HG03108 (cell line): ENCODE measurements around the gene WDR47.

ENCODE experiments used
- ATAC-seq: cut with Tn5 transposase; IDR thresholded peaks from one replicate; pipeline ENCODE4 v1.9.1; 2021; ENCODE audit warnings: moderate library complexity; ENCODE audit not compliant: unreplicated experiment

The WDR47 gene

DNA sequence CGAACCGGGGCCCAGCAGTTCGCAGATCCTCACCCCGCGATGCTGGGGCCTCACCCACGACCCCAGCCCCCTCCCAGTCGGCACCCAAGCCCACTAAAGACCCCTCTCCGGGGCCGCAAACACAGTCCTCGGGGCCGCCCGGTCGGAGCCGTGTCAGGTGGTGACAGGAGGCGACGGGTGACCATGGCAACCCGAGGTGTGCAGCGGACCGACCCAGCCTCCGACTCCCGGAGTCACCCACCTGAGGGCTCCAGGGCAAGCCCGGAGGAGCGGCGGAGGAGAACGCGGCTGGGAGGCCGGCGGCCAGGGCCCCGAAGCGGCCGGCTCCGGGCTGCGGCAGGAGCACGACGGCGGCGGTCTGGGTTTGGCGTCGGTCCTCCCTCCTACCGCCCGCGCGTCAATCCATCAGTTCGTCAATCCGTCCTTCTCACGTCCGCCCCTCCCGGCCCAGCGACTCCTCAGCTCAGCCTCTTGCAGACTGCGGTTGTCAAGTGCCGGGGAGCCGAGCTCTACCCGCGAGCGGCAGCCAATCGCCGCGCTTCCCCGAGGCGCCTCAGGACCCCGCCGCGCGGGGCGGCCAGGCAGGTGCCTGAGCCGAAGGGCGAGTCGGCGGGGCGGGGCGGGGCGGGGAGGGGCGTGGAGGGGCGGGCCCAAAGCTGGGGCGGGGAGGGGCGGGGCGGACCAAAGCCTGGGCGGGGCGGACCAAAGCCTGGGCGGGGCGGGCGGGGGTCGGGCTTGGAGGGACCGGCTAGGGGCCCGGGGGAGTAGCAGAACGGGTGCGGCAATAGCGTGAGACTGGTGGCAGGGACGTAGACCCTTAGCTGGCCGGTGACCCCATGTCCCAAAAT is at the start of gene WDR47:
Gene WDR47, minus strand, starts transcription at position 482 of the 848 bp plus-strand sequence. CDS start 18,590 bp downstream, outside the sequence.
- ATAC-seq = peak; percentile 90

DNA sequence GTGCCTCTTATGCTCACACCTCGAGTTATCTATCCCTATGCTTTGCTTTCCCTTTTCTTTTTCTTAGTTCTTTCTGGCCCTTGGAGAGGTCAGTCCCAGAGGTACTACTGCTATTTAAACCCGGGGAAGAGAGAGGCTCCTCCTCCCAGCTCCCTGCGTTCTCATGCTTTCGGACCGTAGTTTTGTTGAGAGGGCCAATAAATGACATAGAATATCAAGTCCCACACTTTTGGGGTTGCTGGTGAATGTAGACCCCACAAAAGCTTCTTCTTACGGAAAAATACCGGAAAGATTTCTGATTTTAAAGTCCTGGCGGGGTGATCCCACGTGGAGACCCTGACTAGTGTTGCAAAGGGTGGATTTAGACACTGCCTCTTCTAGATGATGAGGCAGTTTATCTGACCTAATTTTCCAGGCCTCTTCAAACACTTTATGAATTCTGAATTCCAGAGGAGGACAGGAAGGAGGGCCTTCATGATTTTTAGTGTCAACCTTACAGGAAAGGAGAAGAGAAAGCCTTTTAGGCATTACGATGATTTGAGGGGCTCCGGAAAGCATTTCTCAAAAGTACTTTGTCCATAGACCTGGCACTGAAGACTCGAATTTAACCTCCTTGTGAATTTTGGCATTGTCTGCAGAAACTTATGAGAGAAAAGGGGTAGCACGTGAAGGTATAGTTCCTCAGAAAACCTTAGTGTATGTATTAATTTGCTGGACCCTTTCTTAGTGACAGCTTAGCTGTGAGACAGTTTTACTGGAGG is 49.4 kb upstream of the WDR47 start:
- peak; percentile 32 for ATAC-seq

DNA sequence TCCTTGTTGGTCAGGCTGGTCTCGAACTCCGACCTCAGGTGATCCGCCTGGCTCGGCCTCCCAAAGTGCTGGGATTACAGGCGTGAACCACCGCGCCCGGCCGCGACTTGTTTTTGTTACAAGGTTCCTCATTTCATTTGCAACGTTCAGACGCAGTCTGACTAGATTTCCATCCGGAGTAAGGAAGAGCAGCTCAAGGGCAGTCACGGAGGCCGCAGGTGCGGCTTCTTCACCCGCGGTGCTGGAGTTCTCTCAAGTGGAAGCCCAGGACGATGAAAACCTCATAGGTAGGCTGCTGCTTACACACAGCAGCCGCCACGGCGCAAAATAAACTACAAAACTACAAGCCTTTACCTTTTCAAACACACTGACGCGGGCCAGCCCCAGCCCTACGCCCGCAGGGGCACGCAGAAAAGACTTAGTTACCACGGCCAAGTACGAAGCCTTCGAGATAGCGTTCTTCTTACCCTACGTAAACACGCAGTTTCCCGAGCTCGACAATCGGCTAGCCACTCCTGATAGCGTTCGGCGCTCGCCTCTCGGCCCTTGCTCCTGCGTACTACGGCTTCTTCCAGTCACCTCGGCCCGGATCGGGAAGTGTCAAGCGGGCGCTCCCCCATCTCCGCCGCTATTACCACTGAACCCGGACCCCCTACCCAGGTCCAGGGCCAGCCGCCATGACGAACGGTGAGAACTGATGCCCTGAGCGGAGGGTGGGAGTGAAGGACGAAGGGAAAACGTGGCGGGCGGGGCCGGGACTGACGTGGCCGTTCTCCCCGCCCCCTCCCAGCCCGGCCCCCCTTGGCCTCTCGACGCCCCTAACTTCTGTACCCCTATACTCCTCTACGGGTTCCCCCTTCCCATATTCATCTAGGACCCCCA is 48.5 kb upstream of the WDR47 start, which contains the start of gene TMEM167B:
Gene TMEM167B, plus strand, starts transcription at position 569 of the 882 bp plus-strand sequence. Its CDS starts 109 bp downstream, at position 678.
- ATAC-seq = peak; percentile 93

DNA sequence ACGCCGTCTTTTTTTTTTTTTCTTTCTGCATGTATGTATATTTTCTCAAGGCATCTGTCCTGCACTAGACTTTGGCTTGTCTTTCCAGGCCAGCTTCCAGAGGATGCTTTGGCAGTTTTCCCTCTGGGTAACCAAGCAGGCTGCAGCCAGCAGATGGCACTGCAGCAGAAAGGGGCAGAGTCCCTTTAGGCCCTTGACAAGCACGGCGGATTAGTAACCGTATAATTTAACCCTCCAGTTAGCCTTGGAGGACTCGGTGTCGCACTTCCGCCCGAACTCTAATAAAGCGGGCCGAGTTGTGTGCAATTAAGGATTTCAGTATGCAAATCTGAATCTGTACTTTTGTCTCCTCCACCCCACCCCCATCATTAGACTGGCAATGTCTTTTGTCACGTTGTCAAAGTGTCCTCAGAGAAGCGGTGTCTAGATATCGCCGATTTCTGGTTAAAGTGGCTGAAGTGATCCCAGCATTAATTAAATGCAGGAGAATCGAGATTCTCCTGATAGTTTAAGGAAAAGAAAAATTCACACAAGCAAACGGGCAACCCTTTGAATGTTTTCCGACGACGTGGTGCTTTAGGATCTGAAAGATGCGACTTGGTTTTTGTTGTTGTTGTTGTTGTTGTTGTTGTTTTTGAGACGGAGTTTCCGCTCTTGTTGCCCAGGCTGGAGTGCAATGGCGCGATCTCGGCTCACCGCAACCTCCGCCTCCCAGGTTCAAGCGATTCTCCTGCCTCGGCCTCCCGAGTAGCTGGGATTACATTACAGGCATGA is 47.5 kb upstream of the WDR47 start:
- no peak for ATAC-seq

DNA sequence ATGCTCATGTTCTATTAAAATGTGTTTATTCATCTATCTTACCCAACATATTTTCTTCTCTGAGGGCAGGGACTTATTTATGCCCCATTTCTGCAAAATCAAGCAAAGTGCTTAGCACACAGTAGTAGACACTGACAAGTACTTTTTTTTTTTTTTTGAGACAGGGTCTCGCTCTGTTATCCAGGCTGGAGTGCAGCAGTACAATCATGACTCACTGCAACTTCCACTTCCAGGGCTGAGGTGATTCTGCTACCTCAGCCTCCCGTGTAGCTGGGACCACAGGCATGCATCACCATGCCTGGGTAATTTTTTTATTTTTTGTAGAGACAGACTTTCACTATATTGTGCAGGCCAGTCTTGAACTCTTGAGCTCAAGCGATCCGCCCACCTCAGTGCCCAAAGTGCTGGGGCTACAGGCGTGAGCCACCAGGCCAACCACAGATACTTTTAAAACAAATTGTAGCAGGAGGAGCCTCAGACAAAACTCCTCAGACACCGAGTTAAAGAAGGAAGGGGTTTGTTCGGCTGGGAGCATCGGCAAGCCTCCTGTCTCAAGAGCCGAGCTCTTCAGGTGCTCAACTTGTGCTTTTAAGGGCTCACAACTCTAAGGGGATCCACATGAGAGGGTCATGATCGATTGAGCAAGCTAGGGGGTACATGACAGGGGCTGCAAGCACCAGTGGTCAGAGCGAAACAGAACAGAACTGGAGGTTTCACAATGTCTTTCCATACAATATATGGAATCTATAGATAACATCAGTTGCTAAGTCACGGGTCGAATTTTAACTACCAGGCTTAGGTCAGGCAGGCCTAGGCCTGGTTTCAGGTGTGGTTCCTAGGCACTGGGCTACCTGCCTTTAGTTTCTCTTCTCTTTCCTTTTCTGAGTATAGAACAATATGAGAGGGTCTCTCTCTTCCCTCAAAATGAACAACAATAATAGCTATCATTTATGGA is 42.9 kb upstream of the WDR47 start:
- ATAC-seq = no peak

DNA sequence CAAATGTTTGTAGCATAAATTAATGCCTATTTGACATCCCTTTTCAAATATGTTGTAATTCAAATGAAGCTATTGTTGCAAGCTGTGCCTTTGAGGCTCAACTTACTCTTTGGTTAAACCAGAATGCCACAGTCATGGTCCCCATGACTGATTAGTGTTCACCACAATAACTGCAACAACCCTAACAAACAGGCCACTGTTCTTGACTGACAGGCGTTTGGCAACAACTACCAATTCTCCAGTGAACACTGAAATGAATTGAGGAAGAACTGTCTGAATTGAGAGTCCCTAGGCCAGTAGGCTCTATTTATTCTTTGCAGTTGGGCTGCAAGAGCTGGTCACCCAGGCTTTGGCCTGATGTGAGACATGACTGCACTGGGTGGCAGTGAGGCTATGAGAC is 42.0 kb upstream of the WDR47 start:
- no peak for ATAC-seq

DNA sequence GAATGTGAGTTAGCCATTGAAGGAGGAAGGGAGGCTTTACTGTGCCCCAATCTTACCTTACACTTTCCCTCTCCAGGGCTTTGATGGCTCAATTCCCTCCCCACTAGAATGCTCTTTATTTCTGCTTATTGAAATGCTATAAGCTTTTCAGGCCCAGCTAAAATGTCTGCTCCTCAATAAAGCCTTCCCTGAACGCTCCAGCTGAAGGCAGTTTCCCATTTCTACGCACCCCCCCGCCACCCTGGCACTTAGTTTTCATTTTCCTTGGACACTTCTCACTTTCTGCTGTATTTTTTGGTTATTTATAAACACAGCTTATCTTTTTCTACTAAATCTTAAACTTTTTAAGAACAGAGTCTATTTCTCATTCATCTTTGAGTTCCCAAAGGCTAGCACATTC is 41.6 kb upstream of the WDR47 start:
- no peak for ATAC-seq

DNA sequence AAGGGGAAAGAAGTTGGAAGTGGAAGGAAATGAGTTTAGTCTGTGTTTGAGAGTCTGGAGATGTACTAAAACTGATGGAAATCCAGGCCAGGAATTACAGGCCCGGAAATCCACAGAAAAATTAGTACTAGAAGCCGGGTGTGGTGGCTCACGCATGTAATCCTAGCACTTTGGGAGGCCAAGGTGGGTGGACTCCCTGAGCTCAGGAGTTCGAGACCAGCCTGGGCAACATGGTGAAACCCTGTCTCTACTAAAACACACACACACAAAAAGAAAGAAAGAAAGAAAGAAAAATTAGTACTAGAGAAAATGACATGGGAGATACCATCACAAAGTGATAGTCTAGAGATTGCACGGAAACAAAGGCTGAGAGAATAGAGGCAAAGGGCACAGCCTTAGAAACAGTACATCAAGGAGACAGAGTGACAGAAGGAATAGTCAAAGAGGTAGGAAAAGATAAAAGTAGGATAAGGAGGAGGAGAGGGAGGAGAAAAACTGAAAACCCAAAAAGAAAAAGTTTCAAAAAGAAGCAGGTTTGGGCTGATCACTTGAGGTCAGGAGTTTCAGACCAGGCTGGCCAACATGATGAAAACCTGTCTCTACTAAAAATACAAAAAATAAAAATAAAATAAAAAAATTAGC is 38.7 kb upstream of the WDR47 start:
- ATAC-seq = no peak

DNA sequence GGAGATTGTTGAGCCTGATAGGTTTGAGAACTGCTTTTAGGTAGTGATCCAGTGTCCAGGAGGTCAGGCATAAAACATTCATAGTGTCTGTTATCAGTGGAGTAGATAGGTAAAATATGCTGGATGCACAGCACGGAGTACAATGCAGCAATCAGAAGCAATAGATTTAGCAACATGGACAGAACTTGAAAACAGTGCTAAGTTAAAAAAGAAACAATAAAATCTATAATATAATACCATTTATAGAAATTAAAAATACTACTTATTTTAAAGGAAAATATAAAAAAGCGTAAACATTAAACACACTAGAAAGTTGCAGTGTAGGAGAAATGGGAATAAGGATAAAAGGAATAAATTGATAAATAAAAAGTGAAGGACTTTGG is 37.3 kb upstream of the WDR47 start:
- no peak for ATAC-seq

DNA sequence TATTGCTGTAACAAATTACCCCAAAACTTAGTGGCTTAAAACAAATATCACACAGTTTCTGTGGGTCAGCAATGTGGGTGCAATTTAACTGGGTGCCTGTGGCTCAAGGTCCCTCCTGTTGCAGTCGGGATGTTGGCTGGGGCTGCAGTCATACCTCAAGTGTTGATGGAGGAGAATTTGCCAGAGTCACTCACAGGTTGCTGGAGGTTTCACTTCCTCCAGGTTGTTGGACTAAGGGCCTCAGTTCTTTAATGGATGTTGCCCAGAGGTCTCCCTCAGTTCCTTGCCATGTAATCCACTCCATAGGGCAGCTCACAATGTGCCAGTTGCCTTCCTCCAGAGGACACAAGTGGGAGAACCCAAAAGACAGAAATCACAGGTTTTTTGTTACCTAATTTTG is 36.4 kb upstream of the WDR47 start:
- ATAC-seq = no peak

DNA sequence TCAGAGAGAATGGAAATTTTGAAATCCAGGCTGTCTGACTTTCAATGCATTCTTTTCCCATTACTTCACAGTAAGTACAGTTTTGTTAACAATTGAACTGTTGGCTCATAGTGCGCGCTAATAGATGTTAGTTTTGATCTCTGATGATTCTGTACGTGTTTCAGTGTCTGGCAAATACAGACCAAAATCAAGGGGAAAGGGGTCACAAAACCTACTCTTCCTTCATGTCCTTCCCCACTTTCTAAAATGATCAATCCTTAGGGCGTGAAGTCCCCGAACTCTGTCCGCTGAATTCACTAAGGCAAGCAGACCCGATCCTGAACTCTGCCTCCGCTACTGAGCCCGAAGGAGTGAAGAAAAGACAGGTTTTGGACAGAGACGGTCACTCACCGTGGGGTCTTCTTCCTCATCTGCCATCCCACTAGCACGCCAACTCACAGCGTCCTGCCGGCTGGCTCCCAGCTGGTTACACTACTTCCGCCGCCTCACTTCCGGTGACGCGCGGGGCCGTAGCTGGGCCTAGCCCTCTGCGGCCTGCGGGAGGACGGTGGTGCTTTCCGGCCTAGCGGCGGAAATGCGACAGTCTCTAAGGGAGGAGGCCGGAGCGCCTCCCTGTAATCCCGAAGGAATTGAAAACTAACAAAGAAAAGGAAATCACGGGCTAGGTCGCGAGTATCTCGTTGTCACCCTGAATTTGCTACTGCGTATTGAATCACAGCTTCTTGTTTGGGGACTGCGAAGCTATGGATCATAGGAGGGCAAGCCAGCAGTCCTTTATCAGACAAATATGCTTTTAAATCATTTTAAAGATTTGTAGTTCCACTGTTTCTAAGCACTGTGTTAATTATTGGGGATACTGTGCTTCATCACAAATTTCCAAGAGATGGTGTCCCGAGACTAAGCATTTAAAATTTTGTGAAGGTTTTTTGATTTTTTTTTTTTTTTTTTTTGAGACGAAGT is 33.9 kb upstream of the WDR47 start, which contains the start of gene TAF13:
Gene TAF13, minus strand, starts transcription at position 473 of the 960 bp plus-strand sequence. Its CDS starts 56 bp downstream, at position 417.
- peak; percentile 99 for ATAC-seq

DNA sequence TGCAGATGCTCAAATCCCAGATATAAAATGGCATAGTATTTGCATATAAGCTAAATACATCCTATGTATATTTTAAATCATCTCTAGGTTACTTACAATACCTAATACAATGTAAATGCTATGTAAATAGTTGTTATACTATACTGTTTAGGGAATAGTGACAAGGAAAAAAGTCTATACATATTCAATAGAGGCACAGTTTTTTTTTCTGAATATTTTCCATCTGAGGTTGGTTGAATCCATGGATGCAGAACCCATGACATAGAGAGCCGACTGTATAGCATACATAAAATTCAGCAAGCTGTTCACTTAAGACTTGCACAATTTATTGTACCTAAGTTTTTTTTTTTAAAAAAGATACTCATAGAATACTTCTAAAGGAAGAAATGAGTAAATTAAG is 27.4 kb upstream of the WDR47 start:
- ATAC-seq = no peak

DNA sequence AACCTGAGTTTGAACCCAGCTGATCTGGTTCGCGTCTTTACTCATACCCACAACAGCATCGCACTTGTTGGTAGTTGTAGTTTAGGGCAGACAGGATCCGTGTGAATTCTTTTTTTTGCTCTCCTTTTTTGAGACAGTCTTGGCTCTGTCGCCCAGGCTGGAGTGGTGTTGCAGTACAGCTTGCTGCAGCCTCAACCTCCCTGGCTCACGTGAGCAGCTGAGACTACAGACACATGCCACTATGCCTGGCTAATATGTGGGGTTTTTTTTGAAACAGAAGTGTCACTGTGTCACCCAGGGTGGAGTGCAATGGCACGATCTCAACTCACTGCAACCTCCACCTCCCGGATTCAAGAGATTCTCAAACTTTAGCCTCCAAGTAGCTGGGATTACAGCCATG is 26.0 kb upstream of the WDR47 start:
- no peak for ATAC-seq

DNA sequence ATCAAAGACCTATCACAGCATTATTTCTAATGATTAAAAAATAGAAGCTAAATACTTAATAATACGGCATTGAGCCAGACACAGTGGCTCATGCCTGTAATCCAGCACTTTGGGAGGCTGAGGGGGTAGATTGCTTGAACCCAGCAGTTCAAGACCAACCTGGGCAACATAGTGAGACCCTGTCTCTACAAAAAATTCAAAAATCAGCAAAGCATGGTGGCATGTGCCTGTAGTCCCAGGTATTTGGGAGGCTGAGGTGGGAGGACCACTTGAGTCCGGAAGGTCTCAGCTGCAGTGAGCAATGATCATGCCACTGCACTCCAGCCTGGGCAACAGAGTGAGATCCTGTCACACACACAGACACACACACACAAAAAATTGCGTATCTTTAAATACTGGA is 23.2 kb upstream of the WDR47 start:
- no peak for ATAC-seq

DNA sequence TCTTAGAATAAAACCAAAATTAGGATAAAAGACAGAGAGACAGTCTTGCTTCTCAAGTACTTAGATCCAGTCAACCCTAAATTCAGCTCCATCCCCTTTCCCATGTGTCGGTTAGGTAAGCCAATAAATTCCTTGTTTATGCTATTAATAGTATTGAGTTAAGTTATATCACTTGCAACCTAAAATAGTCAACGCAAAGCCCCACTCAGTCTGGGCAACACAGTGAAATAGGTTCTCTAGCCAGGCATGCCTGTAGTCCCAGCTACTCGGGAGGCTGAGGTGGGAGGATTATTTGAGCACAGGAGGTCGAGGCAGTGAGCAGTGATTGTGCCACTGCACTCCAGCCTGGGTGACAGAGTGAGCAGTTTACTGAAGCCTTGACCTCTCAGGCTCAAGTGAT is 19.3 kb upstream of the WDR47 start:
- ATAC-seq = no peak

DNA sequence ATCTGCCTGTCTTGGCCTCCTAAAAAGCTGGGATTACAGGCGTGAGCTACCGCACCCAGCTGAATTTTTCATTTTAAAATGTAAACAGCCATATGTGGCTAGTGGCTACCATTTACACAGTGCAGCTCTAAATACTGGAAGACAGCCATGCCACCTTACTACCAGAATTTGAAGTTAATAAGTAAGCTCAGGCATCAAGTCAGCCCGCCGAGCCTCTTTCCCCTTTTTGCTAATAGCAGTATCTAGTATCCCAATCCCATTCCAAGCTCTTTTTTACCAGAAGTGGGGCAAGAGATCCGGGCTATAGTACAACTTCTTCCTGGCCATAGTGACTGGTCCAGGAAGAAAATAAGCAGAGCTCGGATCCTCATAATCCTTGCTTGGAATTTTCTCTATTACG is 18.8 kb upstream of the WDR47 start:
- ATAC-seq = no peak

DNA sequence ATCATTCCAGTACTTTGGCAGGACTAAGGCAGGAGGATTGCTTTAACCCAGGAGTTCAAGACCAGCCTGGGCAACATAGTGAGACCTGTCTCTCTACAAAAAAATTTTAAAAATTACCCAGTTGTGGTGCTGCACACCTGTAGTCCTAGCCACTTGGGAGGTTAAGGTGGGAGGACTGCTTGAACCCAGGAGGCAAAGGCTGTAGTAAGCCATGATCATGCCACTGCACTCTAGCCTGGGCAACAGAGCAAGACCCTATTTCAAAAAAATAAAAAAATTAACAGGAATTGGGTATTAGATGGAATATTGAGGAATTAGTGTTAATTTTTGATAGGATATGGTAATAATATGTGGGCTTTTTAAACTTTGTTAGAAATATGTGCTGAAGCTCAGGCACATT is 17.1 kb upstream of the WDR47 start:
- no peak for ATAC-seq
